Measurements from ENCODE around the gene SCGB2A2.

The SCGB2A2 gene

GRCh38 chr11:62269654-62270278 is at the start of gene SCGB2A2:
Gene SCGB2A2, plus strand, starts transcription at chr11:62270158. Its CDS starts 59 bp downstream, at chr11:62270217.
- no peak for DNase-seq (ENCODE audit: low read depth in 2 of 2)

- no peak for DNase-seq (ENCODE audit: low read depth in 2 of 2)
These were observed 48.5 kb upstream of the SCGB2A2 start for GRCh38 chr11:62221498-62221897.

- DNase-seq (ENCODE audit: low read depth in 2 of 2) = no peak
These were observed 46.9 kb upstream of the SCGB2A2 start for GRCh38 chr11:62223095-62223494.

- DNase-seq (ENCODE audit: low read depth in 2 of 2) = no peak
These were observed 36.2 kb upstream of the SCGB2A2 start for GRCh38 chr11:62233730-62234129.

GRCh38 chr11:62236187-62236586 is 33.8 kb upstream of the SCGB2A2 start:
- no peak for DNase-seq (ENCODE audit: low read depth in 2 of 2)

- DNase-seq (ENCODE audit: low read depth in 2 of 2) = no peak
These were observed 32.5 kb upstream of the SCGB2A2 start for GRCh38 chr11:62237499-62237898.

- DNase-seq (ENCODE audit: low read depth in 2 of 2) = no peak
These were observed 31.8 kb upstream of the SCGB2A2 start for GRCh38 chr11:62238151-62238550.

GRCh38 chr11:62241095-62241494 is 28.9 kb upstream of the SCGB2A2 start:
- DNase-seq (ENCODE audit: low read depth in 2 of 2) = no peak

- DNase-seq (ENCODE audit: low read depth in 2 of 2) = no peak
These were observed 27.9 kb upstream of the SCGB2A2 start, which contains the start of gene SCGB1D2 for GRCh38 chr11:62242021-62242420. Gene SCGB1D2, plus strand, starts transcription at chr11:62242239. Its CDS starts 69 bp downstream, at chr11:62242308.

GRCh38 chr11:62245271-62245753 is 24.6 kb upstream of the SCGB2A2 start:
- DNase-seq (ENCODE audit: low read depth in 2 of 2) = no peak

GRCh38 chr11:62251698-62252097 is 18.3 kb upstream of the SCGB2A2 start:
- DNase-seq (ENCODE audit: low read depth in 2 of 2) = no peak

GRCh38 chr11:62253999-62254542 is 15.9 kb upstream of the SCGB2A2 start:
- DNase-seq (ENCODE audit: low read depth in 2 of 2) = no peak

- no peak for DNase-seq (ENCODE audit: low read depth in 2 of 2)
These were observed 13.7 kb upstream of the SCGB2A2 start for GRCh38 chr11:62256281-62256680.

GRCh38 chr11:62260261-62260953 is 9.6 kb upstream of the SCGB2A2 start:
- DNase-seq (ENCODE audit: low read depth in 2 of 2) = no peak

GRCh38 chr11:62264004-62264403 is 6.0 kb upstream of the SCGB2A2 start:
- no peak for DNase-seq (ENCODE audit: low read depth in 2 of 2)

GRCh38 chr11:62266558-62266957 is 3.4 kb upstream of the SCGB2A2 start:
- no peak for DNase-seq (ENCODE audit: low read depth in 2 of 2)

- no peak for DNase-seq (ENCODE audit: low read depth in 2 of 2)
These were observed 2.9 kb upstream of the SCGB2A2 start for GRCh38 chr11:62267050-62267449.

- DNase-seq (ENCODE audit: low read depth in 2 of 2) = no peak
These were observed 2.4 kb upstream of the SCGB2A2 start for GRCh38 chr11:62267576-62267975.

- DNase-seq (ENCODE audit: low read depth in 2 of 2) = no peak
These were observed 3.3 kb downstream of the SCGB2A2 start for GRCh38 chr11:62273284-62273683.

- no peak for DNase-seq (ENCODE audit: low read depth in 2 of 2)
These were observed 3.9 kb downstream of the SCGB2A2 start for GRCh38 chr11:62273789-62274275.

- no peak for DNase-seq (ENCODE audit: low read depth in 2 of 2)
These were observed 10.5 kb downstream of the SCGB2A2 start for GRCh38 chr11:62280452-62280851.

GRCh38 chr11:62295504-62295903 is 25.5 kb downstream of the SCGB2A2 start:
- DNase-seq (ENCODE audit: low read depth in 2 of 2) = no peak

- no peak for DNase-seq (ENCODE audit: low read depth in 2 of 2)
These were observed 29.0 kb downstream of the SCGB2A2 start, which contains the start of gene SCGB1D4 for GRCh38 chr11:62298975-62299374. Gene SCGB1D4, minus strand, starts transcription at chr11:62299075. Its CDS starts 65 bp downstream, at chr11:62299010.

All from fibroblast of skin of left biceps (primary cell).